ENCODE results near the gene ZDHHC14. TPM values are rescaled to one million over a fixed set of nuclear protein-coding genes. Genes with fewer than 3 reads are reported as not detected.

The ZDHHC14 gene
- total RNA-seq, 1 experiment from 2014 or later = 1.7 TPM

- Histone ChIP-seq H3K4ac (ENCODE audit: low read depth, low read length) (no peak overlapping the region), H4K20me1 (ENCODE audit: control insufficient read depth, insufficient read depth, insufficient read length) (no peaks in the 10 kb centered on the region), H4K8ac (replicated peaks; ENCODE audit: insufficient read length, low read depth, low read length) (no peak overlapping the region), H3K4me1 (ENCODE audit: insufficient read depth, low read length) (peaks cover 5% of the 10 kb centered on the region; the same call in 1 of the 2 replicates), H3K9me3 (ENCODE audit: control insufficient read depth, low read depth, low read length) (no peaks in the 10 kb centered on the region), H3K14ac (ENCODE audit: insufficient read depth, low read length) (no peak overlapping the region), H3K23me2 (ENCODE audit: insufficient read length, low read depth, low read length, poor library complexity, severe bottlenecking) (no peaks in the 10 kb centered on the region), H2BK12ac (ENCODE audit: insufficient read length, low read depth, low read length) (no peak overlapping the region), H3K56ac (ENCODE audit: insufficient read length, low read depth, low read length) (no peak overlapping the region), H3K4me2 (ENCODE audit: insufficient read depth, insufficient read length, low read length) (no peak overlapping the region), H3K79me2 (ENCODE audit: insufficient read depth, low read length) (no peaks in the 10 kb centered on the region), H3T11ph (ENCODE audit: low read length) (no peak overlapping the region), H3K27me3 (ENCODE audit: insufficient read depth, low read length) (no peaks in the 10 kb centered on the region), H3K79me1 (ENCODE audit: insufficient read depth, low read depth, low read length, poor library complexity, severe bottlenecking) (no peaks in the 10 kb centered on the region), H3K18ac (ENCODE audit: insufficient read length, low read depth, low read length) (no peak overlapping the region), H3K27ac (ENCODE audit: insufficient read length, low read depth, low read length) (no peak overlapping the region), H2AK5ac (ENCODE audit: insufficient read length, low read length) (no peak overlapping the region), H4K91ac (ENCODE audit: insufficient read length, low read depth, low read length) (no peak overlapping the region), H2AFZ (ENCODE audit: low read length) (no peak overlapping the region), H4K5ac (ENCODE audit: insufficient read length, low read depth, low read length) (no peak overlapping the region), H3K23ac (ENCODE audit: insufficient read length, low read depth, low read length) (no peak overlapping the region), H2BK15ac (ENCODE audit: low read depth, low read length) (no peak overlapping the region), H3K9ac (ENCODE audit: extremely low read depth, insufficient read length, low read length) (no peak overlapping the region), H2BK120ac (ENCODE audit: low read depth, low read length, poor library complexity, severe bottlenecking) (no peak overlapping the region), H2BK20ac (ENCODE audit: low read depth, low read length, poor library complexity, severe bottlenecking) (no peak overlapping the region), H2BK5ac (ENCODE audit: insufficient read length, low read length) (no peak overlapping the region)
- DNase-seq = no peak
- WGBS (ENCODE audit: extremely low coverage, insufficient read length, low lambda C conversion rate) = no CpG with 5 or more reads among the region's 3 CpGs
- H3K9me3 Mint-ChIP-seq = no peaks in the 10 kb centered on the region
- peaks cover 40 to 55% of the 10 kb centered on the region in 2 experiments for H3K4me1 Mint-ChIP-seq
- H3K27ac Mint-ChIP-seq = no peak overlapping the region
- no peak overlapping the region for H3K4me3 Mint-ChIP-seq
- H3K27me3 Mint-ChIP-seq (ENCODE audit: low read depth) = no peaks in the 10 kb centered on the region
- H3K36me3 Mint-ChIP-seq (ENCODE audit: insufficient read depth in 1 of 3, low read depth in 3 of 3) = no peaks in the 10 kb centered on the region
- TF ChIP-seq CTCF (conservative IDR thresholded peaks at IDR 0.05) = no peak
These were observed 52.7 kb downstream of the ZDHHC14 start for GRCh38 chr6:157433678-157434081.

Measured in H9 (cell line).